A673 (cell line): ENCODE measurements around the gene PPCDC. TPM values are rescaled to one million over a fixed set of nuclear protein-coding genes. Genes with fewer than 3 reads are reported as not detected.
"Not testable (repeated sequence)": the region's sequence is repeated elsewhere in the genome, so short reads cannot be mapped to it uniquely, and the experiment has no call there.

Experiments
- BruUV-seq: library from RNA; stranded (reverse); fragments of 400-500 nt; replicated peaks from 2 replicates; lab custom pipeline; 2021; lab: Mats Ljungman, UMichigan
- CTCF ChIA-PET: fragments of 300-600 bp; sonication (Branson Sonifier 250); formaldehyde crosslinking; loops from one replicate; lab custom pipeline; 2022; ENCODE audit warnings: antibody characterized with exemption; lab: Charles Lee
- POLR2A ChIA-PET: fragments of 300-600 bp; sonication (Branson Sonifier 250); formaldehyde crosslinking; loops from one replicate; lab custom pipeline; 2022; ENCODE audit warnings: antibody characterized with exemption; ENCODE audit not compliant: low non-redundant PET; lab: Charles Lee
- DNase-seq: peaks from one replicate; pipeline ENCODE4 v3.0.0-alpha.2; 2015; ENCODE audit warnings: low spot score
- H3K27ac ChIP-seq: fragments of 200-600 bp; sonication (generic); 2 replicates; pipeline ENCODE4 v1.5.1; 2016; ENCODE audit warnings: mixed run types, low read depth, mild to moderate bottlenecking, mixed read lengths, antibody characterized with exemption, low read length; ENCODE audit not compliant: poor library complexity, severe bottlenecking
- H3K27me3 ChIP-seq: fragments of 200-600 bp; sonication (generic); replicated peaks from 2 replicates; pipeline ENCODE4 v1.6.1; 2017; ENCODE audit warnings: mixed run types, low read depth, mild to moderate bottlenecking, mixed read lengths, antibody characterized with exemption, low read length; ENCODE audit not compliant: insufficient read depth, poor library complexity
- H3K36me3 ChIP-seq: fragments of 200-600 bp; sonication (generic); 2 replicates; pipeline ENCODE4 v1.6.1; 2016; ENCODE audit warnings: mixed run types, mild to moderate bottlenecking, mixed read lengths, antibody characterized with exemption, low read length; ENCODE audit not compliant: insufficient read depth, poor library complexity, severe bottlenecking
- H3K4me1 ChIP-seq: fragments of 200-600 bp; sonication (generic); 2 replicates; pipeline ENCODE4 v1.6.1; 2017; ENCODE audit warnings: mixed run types, mild to moderate bottlenecking, mixed read lengths, antibody characterized with exemption, low read length; ENCODE audit not compliant: insufficient read depth, poor library complexity, severe bottlenecking
- H3K4me3 ChIP-seq: fragments of 200-600 bp; sonication (generic); 2 replicates; pipeline ENCODE4 v1.5.1; 2016; ENCODE audit warnings: low read depth, mixed run types, mild to moderate bottlenecking, mixed read lengths, low read length; ENCODE audit not compliant: poor library complexity, severe bottlenecking
- H3K9me3 ChIP-seq: fragments of 200-600 bp; sonication (generic); 2 replicates; pipeline ENCODE4 v1.6.1; 2016; ENCODE audit warnings: mixed run types, low read depth, mild to moderate bottlenecking, mixed read lengths, antibody characterized with exemption, low read length; ENCODE audit not compliant: poor library complexity, severe bottlenecking
- CTCF ChIP-seq: fragments of 300-800, 200-600 bp; sonication (generic); conservative IDR thresholded peaks from 2 replicates; pipeline ENCODE4 v1.5.1; 2017; ENCODE audit warnings: low read depth, mild to moderate bottlenecking, antibody characterized with exemption, low read length, moderate library complexity, mixed read lengths
- EZH2 ChIP-seq: fragments of 200-600 bp; sonication (generic); IDR thresholded peaks from 2 replicates; pipeline ENCODE4 v1.6.1; 2017; ENCODE audit warnings: borderline replicate concordance, low read depth, mild to moderate bottlenecking, mixed read lengths, antibody characterized with exemption, low read length; ENCODE audit not compliant: poor library complexity, severe bottlenecking
- intact Hi-C: fragments of 100-400 bp; cut with micrococcal nuclease; formaldehyde crosslinking; loops from one replicate; pipeline ENCODE4 v1.10.0; 2022; ENCODE audit not compliant: unreplicated experiment
- total RNA-seq: library from RNA; stranded (reverse); gene quantifications from 2 replicates; pipeline ENCODE4 v1.2.3, GENCODE V29; 2021

Gene PPCDC
- total RNA-seq, 1 experiment from 2014 or later: 13.3 TPM

- Histone ChIP-seq H3K4me1 (no peaks in the 10 kb centered on the region), H3K36me3 (no peaks in the 10 kb centered on the region), H3K9me3 (no peaks in the 10 kb centered on the region), H3K27ac (no peak overlapping the region), H3K4me3 (no peak overlapping the region), H3K27me3 (peaks cover 37% of the 10 kb centered on the region)
- no peak for DNase-seq
- intact Hi-C loops: no loop called here
- no TSS peak for BruUV-seq
- POLR2A ChIA-PET: no interaction called here
- TF ChIP-seq EZH2 (no peak), CTCF (no peak)
- CTCF ChIA-PET: no interaction called here
Measured at GRCh38 chr15:75082689-75083088, 59.3 kb downstream of the PPCDC start.

GRCh38 chr15:75085708-75086107 lies 62.3 kb downstream of the PPCDC start:
- H3K9me3 ChIP-seq, BruUV-seq, intact Hi-C loops, DNase-seq, POLR2A ChIA-PET, CTCF ChIA-PET, H3K36me3 ChIP-seq, H3K27ac ChIP-seq, H3K4me3 ChIP-seq, H3K4me1 ChIP-seq: not testable (repeated sequence)
- peaks cover 22% of the 10 kb centered on the region for H3K27me3 ChIP-seq

- Histone ChIP-seq H3K9me3 (no peaks in the 10 kb centered on the region), H3K27me3 (no peaks in the 10 kb centered on the region), H3K4me3 (no peak overlapping the region), H3K4me1 (no peaks in the 10 kb centered on the region), H3K36me3 (no peaks in the 10 kb centered on the region), H3K27ac (no peak overlapping the region)
- TF ChIP-seq EZH2 (no peak), CTCF (no peak)
- ChIA-PET POLR2A (no interaction called here), CTCF (no interaction called here)
- intact Hi-C loops: no loop called here
- no TSS peak for BruUV-seq
- no peak for DNase-seq
Measured at GRCh38 chr15:75089456-75090387, 66.3 kb downstream of the PPCDC start.

GRCh38 chr15:75090388-75090734 lies 67.0 kb downstream of the PPCDC start:
- H3K9me3 ChIP-seq: no peaks in the 10 kb centered on the region
- no peak overlapping the region for H3K4me3 ChIP-seq
- ChIA-PET CTCF (no interaction called here), POLR2A (no interaction called here)
- intact Hi-C loops: no loop called here
- BruUV-seq: no TSS peak
- DNase-seq: no peak
- no peaks in the 10 kb centered on the region for H3K36me3 ChIP-seq
- H3K27ac ChIP-seq: no peak overlapping the region
- TF ChIP-seq EZH2 (no peak), CTCF (no peak)
- no peaks in the 10 kb centered on the region for H3K4me1 ChIP-seq
- H3K27me3 ChIP-seq: no peaks in the 10 kb centered on the region
